Right renal cortex interstitium (tissue), 3 donors: ENCODE results near the gene SERTAD1. TPM values are rescaled to one million over a fixed set of nuclear protein-coding genes. Genes with fewer than 3 reads are reported as not detected.

Experiments used
- DNase-seq, 3 donors: peaks; one replicate each; pipeline ENCODE4 v3.0.0-alpha.2; 2013; ENCODE audit warnings: low read depth in 3 of 3, low spot score in 2 of 3
- polyA plus RNA-seq, 3 donors: library from polyadenylated mRNA; unstranded; fragments of 120-200 nt; gene quantifications; one replicate each; pipeline ENCODE4 v1.2.1, GENCODE V29; 2013; ENCODE audit not compliant: insufficient read length in 3 of 3

The SERTAD1 gene
- polyA plus RNA-seq, 3 donors = 6.7 to 8.6 (median 7.4) TPM

- DNase-seq = no peak
These were observed 45.4 kb downstream of the SERTAD1 start for GRCh38 chr19:40380199-40381037.

- no peak for DNase-seq
These were observed 46.2 kb downstream of the SERTAD1 start for GRCh38 chr19:40379446-40380198.

GRCh38 chr19:40378509-40378908, 47.3 kb downstream of the SERTAD1 start:
- no peak for DNase-seq

- no peak for DNase-seq
These were observed 47.9 kb downstream of the SERTAD1 start for GRCh38 chr19:40377876-40378385.

GRCh38 chr19:40376286-40376862, 49.4 kb downstream of the SERTAD1 start:
- no peak for DNase-seq

GRCh38 chr19:40374084-40374483, 51.7 kb downstream of the SERTAD1 start:
- DNase-seq = no peak

GRCh38 chr19:40371802-40372122, 54.0 kb downstream of the SERTAD1 start:
- DNase-seq = no peak

Other genes starting within 250 kb of the SERTAD1 start
- 10 to 100 TPM; 10.6 to 12.8 (median 11.6) TPM for gene MAP3K10, start 234.6 kb downstream of the SERTAD1 start, polyA plus RNA-seq
- gene TTC9B, start 207.6 kb downstream of the SERTAD1 start, polyA plus RNA-seq = under 1 TPM in 1 of 3 donors, not detected in 2; 0.16 TPM
- gene CCNP, start 199.3 kb downstream of the SERTAD1 start, polyA plus RNA-seq = 1 to 10 TPM in 1 of 3 donors, under 1 TPM in 2; 0.68 to 1.1 (median 0.79) TPM
- 100 to 1,000 TPM; 119 to 133 (median 126) TPM for gene AKT2, start 140.6 kb downstream of the SERTAD1 start, polyA plus RNA-seq
- 1 to 10 TPM; 8.4 to 9.4 (median 9.4) TPM for gene C19orf47, start 77.6 kb downstream of the SERTAD1 start, polyA plus RNA-seq
- 100 to 1,000 TPM; 187 to 224 (median 209) TPM for gene PLD3, start 77.3 kb downstream of the SERTAD1 start, polyA plus RNA-seq
- gene HIPK4, start 35.8 kb downstream of the SERTAD1 start, polyA plus RNA-seq = under 1 TPM; 0.04 to 0.16 (median 0.07) TPM
- gene PRX, start 12.6 kb downstream of the SERTAD1 start, polyA plus RNA-seq = 10 to 100 TPM; 10.6 to 11.9 (median 11.1) TPM
- 10 to 100 TPM; 34.1 to 40.8 (median 37.5) TPM for gene SERTAD3, start 18.3 kb upstream of the SERTAD1 start, polyA plus RNA-seq
- gene BLVRB, start 39.8 kb upstream of the SERTAD1 start, polyA plus RNA-seq = 10 to 100 TPM; 38.2 to 44.1 (median 39.8) TPM
- gene SPTBN4, start 41.0 kb upstream of the SERTAD1 start, polyA plus RNA-seq = 1 to 10 TPM in 2 of 3 donors, under 1 TPM in 1; 0.65 to 1.8 (median 1.4) TPM
- 10 to 100 TPM; 31.2 to 43.4 (median 40.5) TPM for gene SHKBP1, start 150.9 kb upstream of the SERTAD1 start, polyA plus RNA-seq
- 100 to 1,000 TPM; 146 to 189 (median 159) TPM for gene LTBP4, start 175.4 kb upstream of the SERTAD1 start, polyA plus RNA-seq